Lower lobe of right lung (tissue), 2 donors: ENCODE measurements around the gene NFATC3. TPM values are rescaled to one million over a fixed set of nuclear protein-coding genes. Genes with fewer than 3 reads are reported as not detected.
A peak's percentile ranks its signal among the peaks of the same experiment; 100 is the strongest.

ENCODE experiments used
- ATAC-seq, 2 donors: fragments of 200-7000 bp; cut with Tn5 transposase; one replicate each; pipeline ENCODE4 v1.9.1; 2020 to 2022; ENCODE audit warnings: mild to moderate bottlenecking in 2 of 2, moderate library complexity in 2 of 2
- DNase-seq: peaks from one replicate; pipeline ENCODE4 v3.0.0-alpha.2; 2020
- H3K27ac ChIP-seq: fragments of 200-600 bp; one replicate; pipeline ENCODE4 v1.8.0; 2022
- H3K27me3 ChIP-seq: fragments of 200-600 bp; one replicate; pipeline ENCODE4 v1.8.0; 2022; ENCODE audit warnings: low read depth
- H3K36me3 ChIP-seq: fragments of 200-600 bp; one replicate; pipeline ENCODE4 v1.8.0; 2022; ENCODE audit warnings: mild to moderate bottlenecking
- H3K4me1 ChIP-seq: fragments of 200-600 bp; one replicate; pipeline ENCODE4 v1.8.0; 2022
- H3K4me3 ChIP-seq: fragments of 200-600 bp; one replicate; pipeline ENCODE4 v1.8.0; 2022; ENCODE audit warnings: mild to moderate bottlenecking
- H3K9me3 ChIP-seq: fragments of 200-600 bp; one replicate; pipeline ENCODE4 v1.8.0; 2022
- CTCF ChIP-seq: fragments of 200-600 bp; IDR thresholded peaks from one replicate; pipeline ENCODE4 v1.8.0; 2022; ENCODE audit warnings: antibody characterized with exemption, mild to moderate bottlenecking
- intact Hi-C: fragments of 100-400 bp; cut with DNase I; formaldehyde crosslinking; loops from one replicate; pipeline ENCODE4 v1.11.0; 2022
- total RNA-seq: library from RNA; stranded (reverse); fragmentation: NEBNext Ultra II Directional; extraction: Animal tissue kit (Norgen Biotek cat#: 25700); gene quantifications from one replicate; pipeline ENCODE4 v1.2.1, GENCODE V29; 2021
- donor health status: DM: no; HTN: yes; CAD: no; lungs with severe emphysema.

NFATC3 gene
- total RNA-seq, 1 donor from 2014 or later, result 61.6 TPM

GRCh38 chr16:68257906-68258800 is 173.0 kb downstream of the NFATC3 start:
- TF ChIP-seq CTCF, result no peak
- intact Hi-C loops, result no loop called here

GRCh38 chr16:68259007-68259825 is 174.0 kb downstream of the NFATC3 start:
- no peak for DNase-seq
- no peaks in the 10 kb centered on the region for H3K27me3 ChIP-seq
- H3K27ac ChIP-seq, result no peak overlapping the region
- intact Hi-C loops, result no loop called here
- no peaks in the 10 kb centered on the region for H3K9me3 ChIP-seq
- no peak for TF ChIP-seq CTCF
- H3K4me3 ChIP-seq, result no peak overlapping the region
- ATAC-seq, result no peak
- peaks cover 23% of the 10 kb centered on the region for H3K4me1 ChIP-seq
- H3K36me3 ChIP-seq, result peaks cover 63% of the 10 kb centered on the region

More at GRCh38 chr16:68257906-68258800, 173.0 kb downstream of the NFATC3 start:
- DNase-seq, result peak; percentile 70
- H3K27ac ChIP-seq, result peak overlapping the region; percentile 58
- peak; percentile 44 to 50 for ATAC-seq
- H3K4me3 ChIP-seq, result no peak overlapping the region
- H3K9me3 ChIP-seq, result no peaks in the 10 kb centered on the region
- no peaks in the 10 kb centered on the region for H3K27me3 ChIP-seq
- peaks cover 73% of the 10 kb centered on the region for H3K36me3 ChIP-seq
- peaks cover 16% of the 10 kb centered on the region for H3K4me1 ChIP-seq

GRCh38 chr16:68263559-68264127 is 178.5 kb downstream of the NFATC3 start:
- peak; percentile 70 for TF ChIP-seq CTCF
- Histone ChIP-seq H3K27ac (peak overlapping the region; percentile 95), H3K9me3 (no peaks in the 10 kb centered on the region), H3K4me3 (peak overlapping the region; percentile 83), H3K27me3 (no peaks in the 10 kb centered on the region), H3K4me1 (peaks cover 53% of the 10 kb centered on the region), H3K36me3 (peaks cover 31% of the 10 kb centered on the region)
- intact Hi-C loops, result loop anchor here (5.0 kb wide), 1 partner anchor 64 kb away; no protein-coding TSS in a partner anchor
- ATAC-seq, result no peak
- no peak for DNase-seq

- intact Hi-C loops, result loop anchor here (5.0 kb wide), 1 partner anchor 63 kb away; no protein-coding TSS in a partner anchor
- Histone ChIP-seq H3K4me3 (peak within 1 kb of the TSS; percentile 83), H3K27me3 (no peaks in the 10 kb centered on the region), H3K4me1 (peaks cover 57% of the 10 kb centered on the region), H3K36me3 (peaks cover 23% of the 10 kb centered on the region), H3K27ac (peak within 1 kb of the TSS; percentile 95), H3K9me3 (no peaks in the 10 kb centered on the region)
- peak; percentile 86 for DNase-seq
- peak; percentile 0 for TF ChIP-seq CTCF
- peak; percentile 86 to 87 for ATAC-seq
Observed at GRCh38 chr16:68264128-68265077, 179.2 kb downstream of the NFATC3 start, which contains the start of gene SLC7A6. Gene SLC7A6 (plus strand): TSS chr16:68264526. CDS start chr16:68274727, 10,201 bp downstream.
